Measurements from ENCODE around the gene TRPM4.

DNA sequence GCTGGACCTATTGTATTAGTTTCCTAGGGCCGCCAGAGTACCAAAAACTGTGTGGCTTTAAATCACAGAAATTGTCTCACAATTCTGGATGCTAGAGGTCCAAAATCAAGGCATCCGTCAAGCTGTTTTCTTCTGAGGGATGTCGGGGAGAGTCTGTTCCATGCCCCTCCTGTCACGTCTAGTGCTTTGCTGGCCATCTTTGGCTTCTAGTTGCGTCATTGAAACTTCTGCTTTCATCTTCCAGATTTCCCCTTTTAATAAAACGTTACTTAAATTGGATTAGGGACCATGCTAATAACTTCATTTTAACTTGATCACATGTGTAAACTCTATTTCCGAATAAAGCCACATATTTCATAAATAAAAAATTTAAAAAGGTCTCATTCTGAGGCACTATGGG is 47.5 kb downstream of the TRPM4 start:
- TF ChIP-seq, protein P1, sequence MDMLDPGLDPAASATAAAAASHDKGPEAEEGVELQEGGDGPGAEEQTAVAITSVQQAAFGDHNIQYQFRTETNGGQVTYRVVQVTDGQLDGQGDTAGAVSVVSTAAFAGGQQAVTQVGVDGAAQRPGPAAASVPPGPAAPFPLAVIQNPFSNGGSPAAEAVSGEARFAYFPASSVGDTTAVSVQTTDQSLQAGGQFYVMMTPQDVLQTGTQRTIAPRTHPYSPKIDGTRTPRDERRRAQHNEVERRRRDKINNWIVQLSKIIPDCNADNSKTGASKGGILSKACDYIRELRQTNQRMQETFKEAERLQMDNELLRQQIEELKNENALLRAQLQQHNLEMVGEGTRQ (IDR thresholded peaks at IDR 0.05; ENCODE audit: low read depth, low read length): no peak
- TF ChIP-seq, protein P1 (CRISPR knock-in tag; IDR thresholded peaks at IDR 0.05; ENCODE audit: borderline replicate concordance): no peak
- TF ChIP-seq GTF2F1 (IDR thresholded peaks at IDR 0.05; ENCODE audit: low read length) (no peak), SRSF1 (optimal IDR thresholded peaks at IDR 0.05; ENCODE audit: low read depth, low read length) (no peak), ZNF333 (CRISPR knock-in tag; IDR thresholded peaks at IDR 0.05; ENCODE audit: borderline replicate concordance) (no peak), ZNF124 (CRISPR knock-in tag; IDR thresholded peaks at IDR 0.05) (no peak), MYNN (CRISPR knock-in tag; IDR thresholded peaks at IDR 0.05; ENCODE audit: low read depth) (no peak), EZH2 (conservative IDR thresholded peaks at IDR 0.05; ENCODE audit: low read depth, low read length) (no peak)
- TF ChIP-seq, protein P2, sequence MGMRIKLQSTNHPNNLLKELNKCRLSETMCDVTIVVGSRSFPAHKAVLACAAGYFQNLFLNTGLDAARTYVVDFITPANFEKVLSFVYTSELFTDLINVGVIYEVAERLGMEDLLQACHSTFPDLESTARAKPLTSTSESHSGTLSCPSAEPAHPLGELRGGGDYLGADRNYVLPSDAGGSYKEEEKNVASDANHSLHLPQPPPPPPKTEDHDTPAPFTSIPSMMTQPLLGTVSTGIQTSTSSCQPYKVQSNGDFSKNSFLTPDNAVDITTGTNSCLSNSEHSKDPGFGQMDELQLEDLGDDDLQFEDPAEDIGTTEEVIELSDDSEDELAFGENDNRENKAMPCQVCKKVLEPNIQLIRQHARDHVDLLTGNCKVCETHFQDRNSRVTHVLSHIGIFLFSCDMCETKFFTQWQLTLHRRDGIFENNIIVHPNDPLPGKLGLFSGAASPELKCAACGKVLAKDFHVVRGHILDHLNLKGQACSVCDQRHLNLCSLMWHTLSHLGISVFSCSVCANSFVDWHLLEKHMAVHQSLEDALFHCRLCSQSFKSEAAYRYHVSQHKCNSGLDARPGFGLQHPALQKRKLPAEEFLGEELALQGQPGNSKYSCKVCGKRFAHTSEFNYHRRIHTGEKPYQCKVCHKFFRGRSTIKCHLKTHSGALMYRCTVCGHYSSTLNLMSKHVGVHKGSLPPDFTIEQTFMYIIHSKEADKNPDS (CRISPR knock-in tag; IDR thresholded peaks at IDR 0.05): no peak
- TF ChIP-seq, protein P3, sequence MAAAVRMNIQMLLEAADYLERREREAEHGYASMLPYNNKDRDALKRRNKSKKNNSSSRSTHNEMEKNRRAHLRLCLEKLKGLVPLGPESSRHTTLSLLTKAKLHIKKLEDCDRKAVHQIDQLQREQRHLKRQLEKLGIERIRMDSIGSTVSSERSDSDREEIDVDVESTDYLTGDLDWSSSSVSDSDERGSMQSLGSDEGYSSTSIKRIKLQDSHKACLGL (CRISPR knock-in tag; IDR thresholded peaks at IDR 0.05): no peak
- TF ChIP-seq, protein P4, sequence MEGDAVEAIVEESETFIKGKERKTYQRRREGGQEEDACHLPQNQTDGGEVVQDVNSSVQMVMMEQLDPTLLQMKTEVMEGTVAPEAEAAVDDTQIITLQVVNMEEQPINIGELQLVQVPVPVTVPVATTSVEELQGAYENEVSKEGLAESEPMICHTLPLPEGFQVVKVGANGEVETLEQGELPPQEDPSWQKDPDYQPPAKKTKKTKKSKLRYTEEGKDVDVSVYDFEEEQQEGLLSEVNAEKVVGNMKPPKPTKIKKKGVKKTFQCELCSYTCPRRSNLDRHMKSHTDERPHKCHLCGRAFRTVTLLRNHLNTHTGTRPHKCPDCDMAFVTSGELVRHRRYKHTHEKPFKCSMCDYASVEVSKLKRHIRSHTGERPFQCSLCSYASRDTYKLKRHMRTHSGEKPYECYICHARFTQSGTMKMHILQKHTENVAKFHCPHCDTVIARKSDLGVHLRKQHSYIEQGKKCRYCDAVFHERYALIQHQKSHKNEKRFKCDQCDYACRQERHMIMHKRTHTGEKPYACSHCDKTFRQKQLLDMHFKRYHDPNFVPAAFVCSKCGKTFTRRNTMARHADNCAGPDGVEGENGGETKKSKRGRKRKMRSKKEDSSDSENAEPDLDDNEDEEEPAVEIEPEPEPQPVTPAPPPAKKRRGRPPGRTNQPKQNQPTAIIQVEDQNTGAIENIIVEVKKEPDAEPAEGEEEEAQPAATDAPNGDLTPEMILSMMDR (CRISPR knock-in tag; IDR thresholded peaks at IDR 0.05): no peak
- TF ChIP-seq, protein P5, sequence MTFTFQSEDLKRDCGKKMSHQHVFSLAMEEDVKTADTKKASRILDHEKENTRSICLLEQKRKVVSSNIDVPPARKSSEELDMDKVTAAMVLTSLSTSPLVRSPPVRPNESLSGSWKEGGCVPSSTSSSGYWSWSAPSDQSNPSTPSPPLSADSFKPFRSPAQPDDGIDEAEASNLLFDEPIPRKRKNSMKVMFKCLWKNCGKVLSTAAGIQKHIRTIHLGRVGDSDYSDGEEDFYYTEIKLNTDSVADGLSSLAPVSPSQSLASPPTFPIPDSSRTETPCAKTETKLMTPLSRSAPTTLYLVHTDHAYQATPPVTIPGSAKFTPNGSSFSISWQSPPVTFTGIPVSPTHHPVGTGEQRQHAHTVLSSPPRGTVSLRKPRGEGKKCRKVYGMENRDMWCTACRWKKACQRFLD (CRISPR knock-in tag; IDR thresholded peaks at IDR 0.05; ENCODE audit: borderline replicate concordance): no peak
- TF ChIP-seq, protein P6, sequence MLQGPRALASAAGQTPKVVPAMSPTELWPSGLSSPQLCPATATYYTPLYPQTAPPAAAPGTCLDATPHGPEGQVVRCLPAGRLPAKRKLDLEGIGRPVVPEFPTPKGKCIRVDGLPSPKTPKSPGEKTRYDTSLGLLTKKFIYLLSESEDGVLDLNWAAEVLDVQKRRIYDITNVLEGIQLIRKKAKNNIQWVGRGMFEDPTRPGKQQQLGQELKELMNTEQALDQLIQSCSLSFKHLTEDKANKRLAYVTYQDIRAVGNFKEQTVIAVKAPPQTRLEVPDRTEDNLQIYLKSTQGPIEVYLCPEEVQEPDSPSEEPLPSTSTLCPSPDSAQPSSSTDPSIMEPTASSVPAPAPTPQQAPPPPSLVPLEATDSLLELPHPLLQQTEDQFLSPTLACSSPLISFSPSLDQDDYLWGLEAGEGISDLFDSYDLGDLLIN (CRISPR knock-in tag; IDR thresholded peaks at IDR 0.05; ENCODE audit: borderline replicate concordance): no peak

Data from HepG2 (cell line).